GM19397 (cell line): ENCODE data around the gene RELN.

Source experiments
- ATAC-seq: cut with Tn5 transposase; IDR thresholded peaks from one replicate; pipeline ENCODE4 v1.9.1; 2021; ENCODE audit warnings: mild to moderate bottlenecking, moderate library complexity; ENCODE audit not compliant: unreplicated experiment

The RELN gene

GRCh38 chr7:103437623-103438022 lies 551.8 kb downstream of the RELN start:
- ATAC-seq: no peak

GRCh38 chr7:103432712-103433111 lies 556.7 kb downstream of the RELN start:
- no peak for ATAC-seq

GRCh38 chr7:103425177-103425576 lies 564.3 kb downstream of the RELN start:
- no peak for ATAC-seq

- no peak for ATAC-seq
These were observed 565.8 kb downstream of the RELN start for GRCh38 chr7:103423467-103424179.
